NK-92 (cell line): ENCODE data around the gene CCDC85C.

Experiments
- DNase-seq: peaks from one replicate; lab custom pipeline; 2025; ENCODE audit not compliant: unreplicated experiment; lab: John Stamatoyannopoulos, UW

Gene CCDC85C

GRCh38 chr14:99524804-99525698 is 79.0 kb downstream of the CCDC85C start:
- no peak for DNase-seq

GRCh38 chr14:99524091-99524661 is 79.8 kb downstream of the CCDC85C start:
- no peak for DNase-seq

DNA sequence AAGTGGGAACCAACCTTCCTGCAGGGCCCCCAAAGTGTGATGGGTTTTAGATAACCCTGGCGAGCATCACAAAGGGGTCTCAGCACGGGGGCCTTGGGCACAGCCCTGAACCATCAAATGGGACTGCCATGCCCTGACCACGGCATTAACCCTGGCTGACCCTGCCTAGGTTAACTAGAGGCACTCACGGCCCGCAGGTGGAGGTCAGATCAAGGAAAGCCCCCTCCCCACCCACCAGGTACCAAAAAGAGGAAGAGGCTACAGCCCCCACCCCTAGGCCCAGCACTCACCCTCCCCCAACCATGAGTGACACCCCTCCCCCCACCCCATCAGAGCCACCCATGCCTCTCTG is 80.3 kb downstream of the CCDC85C start:
- DNase-seq, result no peak

DNA sequence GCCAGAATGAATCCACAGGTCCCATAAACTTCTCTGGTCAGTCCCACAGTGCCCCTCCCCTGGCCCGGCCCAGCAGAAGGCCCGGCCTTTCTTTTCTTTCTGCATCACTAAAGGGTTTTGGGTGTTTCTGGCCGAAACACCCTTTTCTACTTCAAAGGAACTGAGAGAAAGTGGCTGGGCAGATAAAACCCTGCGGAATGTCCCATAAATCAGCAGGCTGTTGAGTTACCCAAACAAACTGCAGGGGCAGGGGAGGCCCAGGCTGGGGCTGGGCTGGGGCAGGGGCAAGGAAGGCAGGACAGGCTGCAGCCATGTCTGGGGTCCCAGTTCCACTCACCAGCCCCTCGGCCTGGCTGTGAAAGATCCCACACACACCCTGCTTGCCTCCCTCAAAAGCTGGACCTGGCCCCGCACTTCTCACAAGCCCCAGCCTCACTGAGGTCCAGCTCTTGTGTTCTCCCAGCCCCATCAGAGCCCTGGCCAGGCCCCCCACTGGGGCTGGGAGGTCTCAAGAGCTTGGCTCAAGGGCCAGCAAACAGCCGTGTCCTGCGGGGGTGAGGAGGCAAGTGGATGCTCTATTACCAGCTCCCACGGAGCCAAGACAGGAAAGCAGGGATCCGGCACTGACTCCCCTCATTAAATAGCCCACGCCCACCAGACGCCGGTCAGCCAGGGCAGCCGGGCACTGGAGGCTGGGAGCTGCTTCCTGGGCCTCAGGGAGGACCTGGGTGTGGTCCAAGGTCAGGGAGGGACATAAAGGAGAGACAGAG is 80.9 kb downstream of the CCDC85C start:
- no peak for DNase-seq

DNA sequence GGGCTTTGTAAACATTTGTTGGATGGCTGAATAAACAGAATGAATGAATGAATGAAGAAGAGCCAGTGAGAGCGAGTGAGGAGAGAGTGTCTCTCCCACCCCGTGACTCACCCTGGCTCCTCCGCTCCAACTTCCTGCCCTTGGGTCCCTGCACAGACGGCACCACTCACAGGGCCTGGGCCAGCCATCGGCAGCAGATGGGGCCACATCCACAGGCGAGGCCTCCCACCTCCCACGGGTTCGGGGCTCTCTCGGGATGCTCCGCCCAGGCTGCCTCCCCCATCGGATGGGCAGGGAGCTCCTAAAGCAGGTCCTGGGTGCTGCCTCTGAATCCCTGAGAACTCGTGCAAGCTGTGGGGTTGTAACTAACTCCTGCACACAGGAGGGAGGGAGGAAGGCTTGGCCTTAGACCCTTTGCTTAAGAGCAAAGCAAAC is 81.5 kb downstream of the CCDC85C start:
- no peak for DNase-seq

- DNase-seq, result no peak
Measured at GRCh38 chr14:99522025-99522401, 82.0 kb downstream of the CCDC85C start.

- DNase-seq, result no peak
Measured at GRCh38 chr14:99521176-99522024, 82.6 kb downstream of the CCDC85C start.

- no peak for DNase-seq
Measured at GRCh38 chr14:99520571-99521081, 83.4 kb downstream of the CCDC85C start.

GRCh38 chr14:99519931-99520421 is 84.0 kb downstream of the CCDC85C start:
- no peak for DNase-seq

GRCh38 chr14:99519347-99519881 is 84.6 kb downstream of the CCDC85C start:
- DNase-seq, result no peak

- DNase-seq, result no peak
Measured at GRCh38 chr14:99518441-99519346, 85.3 kb downstream of the CCDC85C start.

DNA sequence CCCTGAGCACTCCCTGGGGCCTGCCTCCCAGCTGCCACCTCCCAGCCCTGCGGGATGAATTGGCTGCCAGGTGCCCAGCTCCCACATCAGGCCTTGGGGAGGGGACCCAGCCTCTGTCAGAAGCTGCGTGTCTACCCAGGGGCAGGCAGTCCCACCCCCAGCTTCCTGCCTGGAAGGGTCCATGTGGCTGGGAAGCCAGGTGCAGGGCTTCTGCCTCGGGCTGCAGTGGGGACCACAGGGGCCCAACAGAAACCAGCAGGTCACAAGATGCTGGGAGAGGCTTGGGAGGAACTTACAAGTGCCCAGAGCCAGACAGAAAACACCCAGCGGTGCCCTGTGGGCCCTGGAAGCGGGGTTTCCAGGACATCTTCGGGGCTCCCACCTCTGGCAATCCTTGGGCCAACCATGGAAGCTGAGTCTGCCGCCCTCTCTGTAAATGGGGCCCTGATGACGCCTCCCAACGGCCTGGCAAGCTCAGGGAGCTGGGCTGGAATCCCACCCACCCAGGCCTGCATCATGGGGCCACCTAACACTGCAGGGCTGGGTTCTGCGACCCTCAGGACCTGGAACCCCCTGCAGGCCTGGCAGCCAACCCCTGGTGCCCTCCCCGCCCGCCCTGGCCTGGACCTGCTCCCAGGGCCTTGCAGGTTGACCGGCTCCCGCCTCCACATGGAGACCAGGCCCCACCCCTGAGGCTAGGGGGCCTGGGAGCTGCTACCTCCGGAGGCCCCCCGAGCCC is 86.2 kb downstream of the CCDC85C start:
- no peak for DNase-seq

DNA sequence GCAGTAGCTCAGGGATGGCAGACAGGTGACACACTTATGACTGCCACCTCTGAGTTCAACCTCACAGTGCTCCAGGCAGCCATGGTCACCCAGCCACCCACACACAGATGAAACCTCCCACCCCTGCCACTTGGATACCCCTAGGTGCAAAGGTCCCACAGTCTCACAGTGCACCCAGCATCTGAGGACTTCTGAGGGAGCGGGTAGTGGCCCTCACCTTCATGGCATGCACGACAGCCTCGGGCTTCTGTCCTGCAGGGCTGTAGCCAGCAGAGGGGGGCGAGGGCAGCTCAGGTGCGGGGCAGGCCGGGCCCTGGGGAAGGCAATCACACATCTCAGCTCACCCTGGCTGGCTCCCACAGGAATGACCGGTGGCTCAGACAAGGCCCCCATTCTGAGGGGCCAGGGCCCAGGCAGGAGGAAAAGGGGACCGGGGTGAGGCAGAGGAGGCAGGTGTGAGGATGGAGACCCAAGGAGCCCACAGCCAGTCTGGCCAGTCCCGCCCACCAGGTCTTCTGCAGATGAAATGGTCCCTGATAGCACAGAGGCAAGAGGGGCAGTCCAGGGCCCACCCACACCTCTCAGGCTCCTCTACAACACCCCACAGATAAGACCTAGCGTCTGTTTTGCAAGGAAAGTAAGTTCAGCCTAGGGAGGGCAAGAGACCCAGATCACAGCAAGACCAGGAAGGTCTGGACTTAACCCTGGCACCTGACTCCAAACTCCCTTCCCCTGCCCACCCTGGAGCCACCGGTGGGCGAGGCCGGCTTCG is 87.0 kb downstream of the CCDC85C start:
- DNase-seq, result no peak

- DNase-seq, result no peak
Measured at GRCh38 chr14:99516156-99516870, 87.7 kb downstream of the CCDC85C start.

DNA sequence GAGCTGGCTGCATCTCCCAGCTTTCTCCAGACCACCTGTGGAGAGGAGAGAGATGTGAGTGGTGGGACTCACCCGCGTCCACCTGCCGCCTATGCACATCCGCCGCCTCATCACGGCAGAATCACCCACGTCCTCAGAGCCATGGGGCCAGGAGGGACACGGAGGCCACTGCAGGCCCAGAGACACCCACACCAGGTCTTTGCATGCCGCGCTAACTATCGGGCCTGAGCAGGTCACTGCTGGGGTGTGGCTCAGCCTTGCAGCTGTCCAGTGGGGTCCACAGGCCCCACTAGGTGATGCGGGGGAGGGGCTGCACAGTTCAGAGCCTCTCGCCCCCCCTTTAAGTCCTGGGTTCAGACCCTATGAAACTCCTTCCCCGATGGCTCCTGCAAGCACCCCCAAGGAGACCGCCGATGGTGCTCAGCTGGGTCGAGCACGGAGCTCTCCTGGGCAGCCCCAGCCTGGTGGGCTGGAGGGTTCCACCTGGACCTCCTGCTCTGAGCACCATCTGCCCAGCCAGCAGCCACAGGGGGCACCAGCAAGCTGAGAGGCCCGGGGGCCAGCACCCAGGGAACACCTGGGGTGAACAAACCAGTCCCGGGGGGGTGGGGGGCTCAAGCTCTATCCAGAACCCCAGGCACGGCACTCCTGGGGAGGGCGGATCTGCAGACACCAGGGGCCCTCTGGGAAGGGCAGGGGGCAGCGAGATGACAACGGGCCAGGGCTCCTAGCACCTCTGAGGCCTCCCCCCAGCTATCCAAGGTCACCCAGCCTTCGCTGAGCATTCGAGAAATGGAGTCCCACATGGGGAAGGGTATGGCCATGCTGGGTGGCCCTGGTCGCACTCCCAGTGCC is 88.5 kb downstream of the CCDC85C start:
- no peak for DNase-seq

DNA sequence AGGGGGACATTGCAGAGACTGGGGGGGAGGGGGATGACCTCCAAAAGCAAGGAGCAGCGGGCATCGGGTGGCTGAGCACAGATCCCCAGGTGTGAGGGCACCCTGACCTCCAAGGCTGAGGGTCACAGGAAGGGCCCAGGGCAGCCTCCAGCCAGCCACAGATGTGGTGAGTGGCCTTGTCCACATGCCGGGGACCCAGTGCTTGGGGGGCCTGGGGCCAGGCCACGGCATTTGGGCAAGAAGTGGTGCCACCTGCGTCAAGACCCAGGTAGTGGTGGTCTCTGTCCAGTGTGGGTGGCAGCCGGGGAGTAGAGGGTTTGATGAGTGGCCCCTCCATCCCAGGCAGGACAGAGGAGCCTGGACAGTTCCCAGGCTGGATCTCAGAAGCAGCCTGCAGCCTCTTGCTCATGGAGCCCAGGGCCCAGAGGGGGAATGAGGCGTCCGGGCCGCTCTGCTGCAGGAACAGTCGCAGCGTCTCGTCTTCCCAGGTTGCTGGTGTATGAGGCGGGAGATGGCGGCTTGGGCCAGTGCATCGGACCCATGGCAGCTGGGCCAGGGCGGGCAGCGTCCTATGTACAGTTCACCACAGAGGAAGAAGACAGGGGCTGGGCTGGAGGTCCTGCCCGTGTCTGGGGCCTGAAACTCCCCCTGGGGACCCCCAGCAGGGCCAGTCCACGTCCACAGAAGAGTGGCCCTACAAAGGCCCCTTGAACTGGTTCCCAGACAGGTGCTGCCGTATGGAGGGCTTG is 89.3 kb downstream of the CCDC85C start:
- no peak for DNase-seq
